Right hindlimb (tissue), 1 donor: ENCODE results near the gene LRMDA.

Source experiments
- DNase-seq: peaks from one replicate; pipeline ENCODE4 v3.0.0-alpha.2; 2018

LRMDA gene

GRCh38 chr10:75431180-75432111 is at the start of gene LRMDA:
TSS of gene LRMDA (plus strand) at chr10:75431624.
- DNase-seq = peak; percentile 45

DNA sequence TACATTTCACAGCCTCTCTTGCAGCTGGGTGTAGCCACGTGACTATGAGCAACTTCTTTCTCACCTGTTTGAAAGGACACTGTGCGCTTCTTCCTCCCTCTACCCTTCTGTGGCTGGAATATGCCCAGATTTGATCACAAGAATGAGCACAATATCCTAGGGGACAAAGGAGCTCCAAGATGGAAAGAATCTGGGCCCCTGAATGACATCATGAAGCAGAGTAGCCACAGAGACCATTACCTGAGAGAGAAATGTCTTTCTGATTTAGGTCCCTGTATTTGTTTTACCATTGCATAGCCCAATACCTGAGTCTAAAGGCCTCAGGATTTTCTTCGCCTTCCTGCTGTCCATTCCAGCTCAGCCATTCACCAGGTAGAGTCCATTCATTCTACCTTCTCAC is 45.3 kb upstream of the LRMDA start:
- DNase-seq = no peak

GRCh38 chr10:75388082-75388481 is 43.3 kb upstream of the LRMDA start:
- no peak for DNase-seq

GRCh38 chr10:75390178-75390577 is 41.2 kb upstream of the LRMDA start:
- no peak for DNase-seq

GRCh38 chr10:75392271-75392670 is 39.2 kb upstream of the LRMDA start:
- no peak for DNase-seq

GRCh38 chr10:75392744-75393143 is 38.7 kb upstream of the LRMDA start:
- no peak for DNase-seq

DNA sequence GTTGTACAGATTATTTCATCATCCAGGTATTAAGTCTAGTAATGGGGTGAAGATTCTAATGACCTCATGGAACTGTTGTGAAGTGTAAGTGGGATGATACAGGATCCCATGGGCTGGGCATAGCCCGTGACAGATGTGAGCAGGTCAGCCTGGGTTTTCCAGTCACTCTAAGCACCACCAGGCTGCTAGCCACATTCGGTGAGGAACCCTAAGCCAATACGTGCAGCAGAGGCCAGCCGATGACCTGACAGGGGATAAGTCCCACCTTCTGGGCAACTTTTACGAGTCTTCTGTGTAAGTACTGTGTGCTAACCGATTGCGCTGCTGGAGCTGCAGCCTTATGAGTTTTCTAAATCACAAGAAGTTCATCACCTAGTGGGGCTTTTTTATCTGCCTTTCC is 37.2 kb upstream of the LRMDA start:
- DNase-seq = no peak

DNA sequence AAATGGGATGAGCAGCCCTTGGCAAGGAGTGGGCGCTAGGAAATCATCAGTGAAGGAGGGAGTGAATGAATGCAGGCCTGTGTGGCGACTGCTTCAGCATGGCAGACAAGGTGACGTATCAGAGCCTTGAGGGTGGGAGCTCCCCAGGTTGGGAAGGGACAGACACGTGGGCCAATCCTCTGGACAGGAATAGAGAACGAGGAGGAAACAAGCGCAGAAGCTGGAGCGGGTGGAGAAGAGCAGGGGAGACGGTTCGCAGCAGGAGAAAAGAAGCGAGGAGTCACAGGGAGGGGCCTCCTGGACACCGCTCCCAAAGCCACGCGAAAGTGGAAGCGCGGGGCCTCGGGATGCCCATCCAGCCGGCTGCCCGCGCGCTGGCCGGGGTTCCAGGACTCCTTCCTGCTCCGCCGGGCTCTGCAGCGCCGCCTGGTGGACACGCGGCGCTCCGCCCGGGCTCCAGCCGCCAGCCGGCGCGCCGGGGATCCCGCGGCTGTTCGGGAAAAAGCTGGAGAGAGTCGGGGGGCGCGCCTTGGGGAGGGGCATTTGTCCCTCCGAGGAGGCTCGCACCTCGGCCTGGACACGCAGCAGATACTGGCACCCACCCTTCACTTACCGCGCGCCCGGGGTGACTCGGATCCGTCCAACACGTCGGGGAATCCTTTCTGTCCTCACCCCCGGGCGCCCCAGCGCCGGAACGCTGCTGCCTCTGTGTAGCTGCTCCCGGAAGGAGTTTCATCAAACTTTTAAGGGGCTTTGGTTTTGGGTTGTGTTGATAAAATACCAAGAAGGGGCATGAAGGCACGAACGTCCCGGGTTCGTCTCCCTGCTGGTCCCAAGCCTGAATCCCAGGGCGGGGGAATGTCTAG is 36.1 kb upstream of the LRMDA start:
- DNase-seq = peak; percentile 76

GRCh38 chr10:75395932-75396630 is 35.3 kb upstream of the LRMDA start:
- DNase-seq = peak; percentile 47

GRCh38 chr10:75396631-75397495 is 34.6 kb upstream of the LRMDA start:
- peak; percentile 58 for DNase-seq

- DNase-seq = no peak
Observed at GRCh38 chr10:75397496-75398199, 33.8 kb upstream of the LRMDA start.

DNA sequence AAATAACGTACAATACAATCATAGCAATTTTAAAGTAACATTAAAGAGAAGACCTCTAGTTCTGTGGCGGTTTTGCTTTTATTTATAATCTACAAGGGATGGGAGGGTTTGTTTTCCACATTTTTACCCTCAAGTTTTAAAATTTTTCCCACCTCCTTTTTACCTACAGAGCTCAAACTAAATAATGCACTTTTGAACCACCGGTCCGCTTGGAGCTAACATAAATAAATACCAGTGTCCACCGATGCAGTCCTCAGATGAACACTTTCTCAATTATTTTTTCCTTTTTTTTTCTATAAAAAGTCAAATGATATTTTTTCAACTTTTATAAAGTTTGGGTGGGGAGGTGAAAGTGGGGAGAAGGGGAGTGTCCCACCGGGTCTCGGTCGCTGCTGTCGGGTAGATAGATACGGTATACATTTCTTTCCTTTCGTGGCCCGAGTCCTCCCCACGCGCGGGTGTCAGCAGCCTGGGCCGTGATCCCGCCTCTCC is 33.2 kb upstream of the LRMDA start:
- no peak for DNase-seq

DNA sequence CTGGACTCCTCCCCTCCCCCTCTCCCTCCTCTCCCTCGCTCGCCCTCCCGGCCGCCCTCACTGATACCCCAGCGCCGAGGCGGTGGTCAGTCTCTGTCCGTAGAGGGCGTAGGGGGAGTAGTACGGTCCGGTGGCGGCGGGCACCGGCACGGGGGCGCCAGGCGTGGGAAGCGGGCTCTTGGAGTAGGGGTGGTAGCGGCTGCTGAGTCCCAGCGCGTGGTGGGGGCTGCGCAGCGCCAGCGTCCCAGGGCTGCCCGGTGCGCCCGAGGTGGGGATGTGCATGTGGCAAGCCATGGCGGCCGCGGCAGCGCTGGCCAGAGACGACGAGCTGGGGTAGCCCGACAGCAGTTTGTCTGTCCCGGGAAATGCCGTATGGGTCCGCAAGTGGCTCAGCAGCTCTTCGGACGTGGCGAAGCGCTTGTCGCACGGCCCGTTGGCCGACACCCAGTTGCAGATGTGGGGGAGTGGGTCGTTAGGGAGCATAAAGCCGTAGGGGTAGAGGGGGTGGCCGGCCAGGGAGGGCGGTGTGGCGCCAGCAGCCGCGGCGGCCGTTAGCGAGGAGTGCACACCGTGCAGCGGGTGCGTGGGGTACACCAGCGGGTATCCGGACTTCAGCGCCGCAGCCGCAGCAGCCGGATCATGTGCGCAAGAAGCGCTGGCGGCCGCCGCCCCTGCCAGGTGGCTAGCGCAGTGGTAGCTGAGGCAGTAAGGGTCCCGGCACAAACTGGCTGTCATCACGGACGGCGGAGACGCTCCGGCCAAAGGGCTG is 32.5 kb upstream of the LRMDA start:
- peak; percentile 49 for DNase-seq

DNA sequence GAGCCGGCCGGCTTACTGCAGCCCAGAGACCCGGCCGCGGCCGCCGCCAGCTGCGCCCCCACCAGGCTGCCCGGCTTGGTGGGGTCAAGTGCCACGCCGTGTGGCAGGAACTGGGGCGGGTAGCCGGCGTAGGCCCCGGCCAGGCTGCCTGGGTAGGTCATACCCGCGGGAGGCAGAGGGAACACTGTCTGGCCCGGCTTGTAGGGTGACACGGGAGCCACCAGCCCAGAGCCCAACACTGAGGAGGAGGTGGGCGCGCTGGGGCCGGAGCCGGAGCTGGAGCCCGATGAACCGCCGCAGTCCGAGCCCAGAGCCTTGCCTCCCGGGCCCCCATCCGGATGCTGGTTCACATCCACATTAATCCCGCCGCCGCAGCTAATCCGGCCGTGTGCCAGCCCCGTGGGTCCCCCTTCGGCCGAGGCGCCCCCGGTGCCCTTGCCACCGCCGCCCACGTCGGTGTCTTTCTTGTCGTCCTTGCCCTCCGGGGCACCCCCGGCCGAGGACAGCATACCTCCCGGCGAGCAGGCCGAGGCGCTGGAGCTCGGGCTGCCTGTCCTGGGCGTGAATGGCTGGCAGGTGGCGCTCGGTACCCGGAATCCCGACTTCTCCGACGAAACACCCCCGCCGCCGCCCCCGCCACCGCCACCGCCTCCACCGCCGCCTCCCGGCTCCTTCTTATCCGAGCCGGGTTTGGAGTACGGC is 31.8 kb upstream of the LRMDA start:
- peak; percentile 86 for DNase-seq

- DNase-seq = no peak
Observed at GRCh38 chr10:75400163-75400770, 31.2 kb upstream of the LRMDA start.

DNA sequence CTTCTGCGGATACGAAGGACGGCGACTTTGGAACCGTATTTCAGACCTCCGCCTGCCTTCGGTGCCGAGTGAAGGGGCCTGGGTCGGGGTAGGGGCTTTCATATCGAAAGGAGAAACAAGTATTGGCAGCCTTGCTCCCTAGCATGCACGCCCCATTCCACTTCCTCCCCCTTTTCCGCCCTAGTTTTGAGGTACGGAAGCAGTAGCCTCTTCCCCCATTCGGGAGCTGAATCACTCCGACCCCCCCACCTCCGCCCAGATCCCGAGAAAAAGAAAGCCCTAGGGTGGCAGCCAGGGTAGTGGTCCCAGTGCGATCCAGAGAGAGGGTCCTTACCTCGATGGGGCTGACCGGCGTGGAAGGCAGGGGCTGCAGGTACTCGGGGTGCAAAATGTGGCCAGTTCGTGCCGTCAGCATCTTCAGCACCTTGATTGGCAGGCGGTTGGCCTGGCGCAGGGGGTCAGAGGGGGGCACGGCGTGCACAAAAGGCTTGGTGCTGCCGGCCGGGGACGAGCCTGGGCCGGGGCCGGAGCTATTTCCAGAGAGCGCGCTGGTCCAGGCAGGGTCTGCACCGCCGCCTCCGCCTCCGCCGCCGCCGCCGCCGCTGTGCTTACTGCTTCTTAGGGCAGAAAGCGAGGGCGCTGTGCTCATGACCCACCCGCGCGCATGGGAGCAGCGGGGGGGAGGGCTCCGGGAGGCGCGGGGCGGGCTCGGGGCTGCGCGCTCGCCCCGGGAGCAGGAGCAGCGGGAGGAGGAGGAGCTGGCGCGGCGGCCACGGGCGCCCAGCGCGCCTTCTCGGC is 30.5 kb upstream of the LRMDA start:
- peak; percentile 82 for DNase-seq

DNA sequence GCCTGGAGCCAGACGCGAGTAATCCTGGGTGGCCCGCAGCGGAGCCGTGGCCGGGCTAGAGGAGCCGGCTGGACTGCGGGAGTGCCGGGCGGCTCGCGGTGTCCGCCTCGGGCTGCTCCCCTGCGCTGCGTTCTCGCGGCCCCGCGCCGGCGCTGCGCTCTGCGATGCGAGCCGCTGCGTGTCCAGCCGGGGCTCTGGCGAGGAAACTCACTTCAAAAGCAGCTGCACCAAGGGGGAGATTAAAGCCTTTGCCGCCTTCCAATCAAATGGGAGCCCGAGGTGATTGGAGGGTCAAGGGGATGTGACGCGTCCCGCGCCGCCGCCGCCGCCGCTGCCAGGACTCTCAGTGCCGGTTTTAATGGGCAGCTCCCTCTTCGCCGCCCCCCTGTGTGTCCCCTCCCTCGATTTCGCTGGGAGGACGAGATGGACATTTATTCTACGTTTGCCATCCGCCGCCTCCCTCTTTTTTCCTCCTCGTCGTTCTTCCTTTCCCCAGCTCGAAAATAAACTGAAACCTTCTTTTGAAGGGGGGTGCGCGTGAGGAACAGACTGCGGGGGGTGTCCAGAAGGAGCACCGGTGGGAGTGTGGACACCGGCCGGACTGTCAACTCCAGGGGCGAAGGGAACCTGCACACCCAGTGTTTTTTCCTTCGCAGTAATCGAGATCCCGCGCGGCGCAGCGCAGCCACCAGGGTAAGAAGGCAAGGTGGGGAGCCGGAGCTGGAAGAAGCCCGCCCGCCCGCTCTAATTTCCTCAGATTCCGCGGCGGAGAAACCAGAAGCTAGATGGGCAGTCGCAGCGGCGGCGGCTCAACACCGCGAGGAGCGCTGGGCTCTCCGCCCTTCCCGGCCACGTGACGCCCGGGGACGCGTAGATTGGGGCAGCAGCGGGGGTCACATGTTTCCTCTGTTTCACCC is 29.6 kb upstream of the LRMDA start, which contains the start of gene ZNF503:
ZNF503 (minus strand) TSS at position 196 of the 917 bp plus-strand sequence. CDS start 345 bp downstream, outside the sequence.
- peak; percentile 99 for DNase-seq
